Natural killer cell (primary cell): ENCODE results near the gene MAPRE2. TPM values are rescaled to one million over a fixed set of nuclear protein-coding genes. Genes with fewer than 3 reads are reported as not detected.
A peak's percentile ranks its signal among the peaks of the same experiment; 100 is the strongest.

ENCODE experiments used
- ATAC-seq, 3 donors: fragments of 150-1000 bp in 2 of 3; fragments of 200-7000 bp in 1 of 3; cut with Tn5 transposase; 1 replicate in 1 of 3; 2 replicates in 2 of 3; pipeline ENCODE4 v1.10.0; 2021; ENCODE audit warnings: mild to moderate bottlenecking in 2 of 3, moderate library complexity in 2 of 3
- DNase-seq, 2 donors: peaks; one replicate each; pipeline versions ENCODE4 v3.0.0 to v3.0.0-alpha.2; 2013 to 2021; ENCODE audit warnings: mixed read lengths in 1 of 2
- H3K27ac ChIP-seq: one replicate; pipeline ENCODE4 v1.5.1; 2013; ENCODE audit warnings: mild to moderate bottlenecking, low read length
- H3K27me3 ChIP-seq: one replicate; pipeline ENCODE4 v1.6.1; 2013; ENCODE audit warnings: low read length; ENCODE audit not compliant: control insufficient read depth, insufficient read depth
- H3K36me3 ChIP-seq: one replicate; pipeline ENCODE4 v1.6.1; 2013; ENCODE audit warnings: low read length; ENCODE audit not compliant: control insufficient read depth, insufficient read depth
- H3K4me1 ChIP-seq: one replicate; pipeline ENCODE4 v1.6.1; 2013; ENCODE audit warnings: low read length; ENCODE audit not compliant: control insufficient read depth, insufficient read depth
- H3K4me3 ChIP-seq: one replicate; pipeline ENCODE4 v1.5.1; 2013; ENCODE audit warnings: low read length
- H3K9me3 ChIP-seq: one replicate; pipeline ENCODE4 v1.6.1; 2013; ENCODE audit warnings: low read length; ENCODE audit not compliant: control insufficient read depth, insufficient read depth
- H3K27ac Mint-ChIP-seq, 2 donors: one replicate each; pipeline ENCODE4 v1.8.0; 2022; ENCODE audit warnings: mild to moderate bottlenecking in 2 of 2, mixed read lengths in 2 of 2, moderate library complexity in 1 of 2
- H3K27me3 Mint-ChIP-seq, 2 donors: one replicate each; pipeline ENCODE4 v1.8.0; 2022; ENCODE audit warnings: low read depth in 2 of 2, mixed read lengths in 2 of 2
- H3K36me3 Mint-ChIP-seq: one replicate; pipeline ENCODE4 v1.8.0; 2022; ENCODE audit warnings: mixed read lengths
- H3K4me1 Mint-ChIP-seq, 2 donors: one replicate each; pipeline ENCODE4 v1.8.0; 2022; ENCODE audit warnings: mixed read lengths in 2 of 2
- H3K4me3 Mint-ChIP-seq: one replicate; pipeline ENCODE4 v1.8.0; 2022; ENCODE audit warnings: mild to moderate bottlenecking, moderate library complexity, mixed read lengths
- H3K9me3 Mint-ChIP-seq, 2 donors: one replicate each; pipeline ENCODE4 v1.8.0; 2022; ENCODE audit warnings: mixed read lengths in 2 of 2
- WGBS: methylation state at CpG from one replicate; pipeline ENCODE4 v1.1.7; 2013; ENCODE audit warnings: missing lambda C conversion rate; ENCODE audit not compliant: insufficient coverage; 5-methylcytosine and 5-hydroxymethylcytosine counted together
- intact Hi-C: fragments of 100-400 bp; cut with micrococcal nuclease; formaldehyde crosslinking; loops from one replicate; pipeline ENCODE4 v1.14.2; 2022
- total RNA-seq, 4 donors: library from RNA; stranded (reverse); fragments of 120-200 nt in 1 of 4; gene quantifications; one replicate each; pipeline versions ENCODE4 v1.2.3 to v1.2.4, GENCODE V29; 2013 to 2022
- TF ChIP-seq, protein P1 (sequence below): fragments of 200-600 bp; IDR thresholded peaks from one replicate; pipeline ENCODE4 v1.8.0; 2022; ENCODE audit warnings: antibody characterized with exemption

The MAPRE2 gene
- total RNA-seq, 3 donors from 2014 or later (not counting 1 experiment from before 2014, with no cell fraction given): 159 to 283 (median 207) TPM

DNA sequence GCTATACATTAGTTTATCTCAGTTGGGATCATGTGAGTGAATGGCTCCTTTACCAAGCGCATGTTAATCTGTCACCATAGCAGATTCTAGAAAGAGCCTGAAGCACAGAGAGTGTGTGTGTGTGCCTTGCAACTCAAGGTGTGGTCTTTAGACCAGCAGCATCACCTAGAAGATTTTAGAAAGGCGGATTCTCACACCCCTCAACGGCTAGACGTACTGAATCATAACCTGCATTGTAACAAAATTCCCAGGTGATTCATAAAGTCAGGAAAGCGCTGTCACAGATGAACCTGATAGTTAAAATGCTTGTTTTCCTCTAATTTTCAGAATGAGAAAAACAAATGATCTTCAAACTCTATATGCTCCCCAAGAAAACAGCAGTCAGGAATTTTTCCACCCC is 45.5 kb upstream of the MAPRE2 start:
- H3K36me3 ChIP-seq: no peaks in the 10 kb centered on the region
- intact Hi-C loops: no loop called here
- no peaks in the 10 kb centered on the region for H3K36me3 Mint-ChIP-seq

DNA sequence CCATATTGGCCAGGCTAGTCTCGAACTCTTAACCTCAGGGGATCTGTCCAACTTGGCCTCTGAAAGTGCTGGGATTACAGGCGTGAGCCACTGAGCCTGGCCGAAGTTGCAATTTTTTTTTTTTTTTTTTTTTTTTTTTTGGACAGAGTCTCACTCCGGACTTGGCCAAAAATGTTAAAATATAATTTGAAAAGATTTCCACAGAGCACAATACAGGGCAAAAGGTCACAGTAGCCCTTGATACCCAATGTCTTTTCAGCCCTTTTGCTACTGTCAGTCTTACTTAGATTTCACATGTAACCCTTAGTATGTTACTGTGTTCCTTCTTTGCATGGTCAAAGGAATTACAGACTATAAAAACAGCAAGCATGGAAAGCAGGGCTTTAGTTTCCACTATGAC is 42.6 kb upstream of the MAPRE2 start:
- DNase-seq (no peak), ATAC-seq (no peak)
- no peak overlapping the region for H3K4me3 Mint-ChIP-seq
- Histone ChIP-seq H3K27ac (no peak overlapping the region), H3K27me3 (no peaks in the 10 kb centered on the region), H3K9me3 (no peaks in the 10 kb centered on the region), H3K4me3 (no peak overlapping the region), H3K36me3 (no peaks in the 10 kb centered on the region), H3K4me1 (no peaks in the 10 kb centered on the region)
- 96% methylated on average over 4 of the region's 4 CpGs for WGBS
- peaks cover 9 to 10% of the 10 kb centered on the region in 2 donors for H3K4me1 Mint-ChIP-seq
- TF ChIP-seq, protein P1, sequence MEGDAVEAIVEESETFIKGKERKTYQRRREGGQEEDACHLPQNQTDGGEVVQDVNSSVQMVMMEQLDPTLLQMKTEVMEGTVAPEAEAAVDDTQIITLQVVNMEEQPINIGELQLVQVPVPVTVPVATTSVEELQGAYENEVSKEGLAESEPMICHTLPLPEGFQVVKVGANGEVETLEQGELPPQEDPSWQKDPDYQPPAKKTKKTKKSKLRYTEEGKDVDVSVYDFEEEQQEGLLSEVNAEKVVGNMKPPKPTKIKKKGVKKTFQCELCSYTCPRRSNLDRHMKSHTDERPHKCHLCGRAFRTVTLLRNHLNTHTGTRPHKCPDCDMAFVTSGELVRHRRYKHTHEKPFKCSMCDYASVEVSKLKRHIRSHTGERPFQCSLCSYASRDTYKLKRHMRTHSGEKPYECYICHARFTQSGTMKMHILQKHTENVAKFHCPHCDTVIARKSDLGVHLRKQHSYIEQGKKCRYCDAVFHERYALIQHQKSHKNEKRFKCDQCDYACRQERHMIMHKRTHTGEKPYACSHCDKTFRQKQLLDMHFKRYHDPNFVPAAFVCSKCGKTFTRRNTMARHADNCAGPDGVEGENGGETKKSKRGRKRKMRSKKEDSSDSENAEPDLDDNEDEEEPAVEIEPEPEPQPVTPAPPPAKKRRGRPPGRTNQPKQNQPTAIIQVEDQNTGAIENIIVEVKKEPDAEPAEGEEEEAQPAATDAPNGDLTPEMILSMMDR: no peak
- H3K9me3 Mint-ChIP-seq: no peaks in the 10 kb centered on the region
- H3K36me3 Mint-ChIP-seq: no peaks in the 10 kb centered on the region
- H3K27me3 Mint-ChIP-seq: no peaks in the 10 kb centered on the region
- no peak overlapping the region for H3K27ac Mint-ChIP-seq
- intact Hi-C loops: no loop called here

More for the DNA sequence above, 45.5 kb upstream of the MAPRE2 start:
- H3K9me3 Mint-ChIP-seq: no peaks in the 10 kb centered on the region
- Histone ChIP-seq H3K27ac (no peak overlapping the region), H3K4me1 (no peaks in the 10 kb centered on the region), H3K27me3 (no peaks in the 10 kb centered on the region), H3K4me3 (no peak overlapping the region), H3K9me3 (no peaks in the 10 kb centered on the region)
- DNase-seq (no peak), ATAC-seq (no peak)
- 96% methylated on average over 5 of the region's 5 CpGs for WGBS
- peaks cover 10 to 17% of the 10 kb centered on the region in 2 donors for H3K4me1 Mint-ChIP-seq
- no peak overlapping the region for H3K27ac Mint-ChIP-seq
- H3K4me3 Mint-ChIP-seq: no peak overlapping the region
- TF ChIP-seq, protein P1: no peak
- no peaks in the 10 kb centered on the region for H3K27me3 Mint-ChIP-seq

DNA sequence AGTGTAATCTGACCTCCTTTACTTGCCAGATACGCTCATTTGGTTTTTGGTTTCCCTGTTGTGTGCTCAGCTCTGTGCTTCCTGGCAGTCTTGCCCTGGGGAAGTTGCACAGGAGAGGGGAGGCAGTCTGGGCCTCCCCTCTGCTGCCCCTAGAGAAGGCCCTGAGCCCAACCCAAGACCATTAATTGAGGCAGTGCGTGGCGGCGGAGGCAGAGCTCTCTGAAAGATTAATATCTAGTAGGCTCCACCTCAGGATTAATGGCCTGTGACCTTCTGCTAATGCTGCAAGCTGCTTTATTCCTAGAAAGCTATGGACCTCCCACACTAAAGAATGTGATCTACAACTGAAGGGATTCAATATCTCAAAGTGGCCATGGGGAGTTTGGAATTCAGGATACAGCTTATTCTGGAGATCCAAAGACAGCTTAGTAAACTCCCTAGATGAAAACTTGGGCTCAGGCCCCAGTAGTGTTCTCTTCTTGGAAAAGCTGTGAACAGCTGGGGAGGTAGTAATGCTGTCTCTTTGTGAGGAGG is 41.4 kb upstream of the MAPRE2 start:
- no peak for ATAC-seq
- H3K4me1 Mint-ChIP-seq: peaks cover 9 to 10% of the 10 kb centered on the region in 2 donors
- intact Hi-C loops: no loop called here

More for the DNA sequence above, 41.4 kb upstream of the MAPRE2 start:
- Histone ChIP-seq H3K9me3 (no peaks in the 10 kb centered on the region), H3K4me1 (no peaks in the 10 kb centered on the region), H3K27ac (no peak overlapping the region), H3K36me3 (no peaks in the 10 kb centered on the region), H3K27me3 (no peaks in the 10 kb centered on the region), H3K4me3 (no peak overlapping the region)
- no peaks in the 10 kb centered on the region for H3K36me3 Mint-ChIP-seq
- TF ChIP-seq, protein P1: no peak
- 97% methylated on average over 4 of the region's 4 CpGs for WGBS
- H3K4me3 Mint-ChIP-seq: no peak overlapping the region
- no peak for DNase-seq
- H3K27ac Mint-ChIP-seq: peak overlapping the region in 1 of 2 donors; percentile 42
- no peaks in the 10 kb centered on the region for H3K27me3 Mint-ChIP-seq
- no peaks in the 10 kb centered on the region for H3K9me3 Mint-ChIP-seq
